T follicular helper cell (primary cell): ENCODE data around the gene PLD4.
"Not testable (repeated sequence)": the region's sequence is repeated elsewhere in the genome, so short reads cannot be mapped to it uniquely, and the experiment has no call there.

Experiments used
- DNase-seq: peaks from one replicate; pipeline ENCODE4 v3.0.0-alpha.2; 2020; ENCODE audit warnings: low read depth

The PLD4 gene

DNA sequence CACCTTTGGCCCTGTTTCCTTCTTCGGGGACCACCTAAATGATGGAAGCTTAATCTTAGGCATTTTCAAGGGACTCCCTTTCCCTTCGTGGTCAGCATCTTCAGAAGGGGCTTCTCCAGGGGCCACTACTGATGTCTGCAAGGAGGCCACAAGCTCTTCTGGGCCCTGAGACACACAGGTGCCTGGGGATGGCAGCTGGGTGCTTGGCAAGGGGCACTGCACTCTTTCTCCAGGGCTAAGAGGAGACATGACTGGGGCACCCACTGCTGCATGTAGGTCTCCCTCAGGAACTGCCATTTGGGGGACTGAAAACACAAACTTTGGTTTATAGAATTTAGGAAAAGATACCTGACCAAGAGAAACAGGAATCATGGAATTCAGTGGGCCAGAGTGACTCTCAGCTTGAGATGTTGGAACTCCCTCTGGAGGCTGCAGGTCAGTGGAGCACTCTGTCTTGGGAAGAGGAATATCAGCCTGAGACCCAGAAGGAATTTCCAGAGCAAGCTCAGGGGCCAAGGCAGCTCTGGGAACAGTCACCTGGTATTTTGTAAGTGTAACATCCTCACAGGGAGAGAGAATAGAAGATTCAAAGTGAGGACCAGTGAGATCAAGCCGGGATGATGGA is 16.0 kb downstream of the PLD4 start:
- DNase-seq, result no peak

DNA sequence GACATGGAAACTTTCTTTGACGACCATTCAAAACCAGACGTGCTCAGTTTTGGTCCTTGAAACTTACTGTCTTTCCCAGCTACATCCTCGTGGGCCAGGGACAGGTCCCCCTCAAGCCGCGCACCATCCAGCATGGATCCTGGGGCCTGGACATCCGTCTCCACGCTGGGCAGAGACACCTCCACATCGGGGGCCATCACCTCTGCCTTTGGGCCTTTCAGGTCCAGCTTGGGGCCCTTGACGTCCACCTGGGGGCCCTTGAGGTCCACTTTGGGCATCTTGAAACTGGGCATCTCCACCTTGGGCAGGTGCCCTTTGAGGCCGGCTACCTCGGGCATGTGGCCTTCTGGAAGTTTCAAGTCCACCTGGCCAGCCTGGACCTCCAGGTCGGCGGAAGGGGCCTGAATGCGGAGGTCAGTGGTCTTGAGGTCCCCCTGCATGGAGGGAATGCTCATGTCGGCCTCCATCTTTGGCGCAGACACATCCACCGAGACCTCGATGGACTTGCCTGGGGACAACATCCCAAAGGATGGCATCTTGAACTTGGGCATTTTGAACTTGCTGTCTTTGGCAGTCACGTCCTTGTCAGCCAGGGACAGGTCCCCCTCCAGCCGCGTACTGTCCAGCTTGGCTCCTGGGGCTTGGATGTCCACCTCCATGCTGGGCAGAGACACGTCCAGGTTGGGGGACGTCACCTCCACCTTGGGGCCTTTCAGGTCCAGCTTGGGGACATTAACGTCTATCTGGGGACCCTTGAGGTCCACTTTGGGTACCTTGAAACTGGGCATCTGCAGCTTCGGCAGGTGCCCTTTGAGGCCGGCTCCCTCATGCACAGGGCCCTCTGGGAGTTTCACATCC is 17.1 kb downstream of the PLD4 start:
- DNase-seq, result no peak

DNA sequence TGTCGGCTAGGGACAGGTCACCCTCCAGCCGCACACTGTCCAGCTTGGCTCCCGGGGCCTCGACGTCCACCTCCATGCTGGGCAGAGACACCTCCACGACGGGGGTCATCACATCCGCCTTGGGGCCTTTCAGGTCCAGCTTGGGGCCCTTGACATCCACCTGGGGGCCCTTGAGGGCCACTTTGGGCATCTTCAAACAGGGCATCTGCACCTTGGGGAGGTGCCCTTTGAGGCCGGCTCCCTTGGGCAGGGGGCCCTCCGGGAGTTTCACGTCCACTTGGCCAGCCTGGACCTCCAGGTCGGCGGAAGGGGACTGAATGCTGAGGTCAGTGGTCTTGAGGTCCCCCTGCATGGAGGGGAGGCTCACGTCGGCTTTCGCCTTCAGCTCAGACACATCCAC is 17.9 kb downstream of the PLD4 start:
- DNase-seq, result no peak

DNA sequence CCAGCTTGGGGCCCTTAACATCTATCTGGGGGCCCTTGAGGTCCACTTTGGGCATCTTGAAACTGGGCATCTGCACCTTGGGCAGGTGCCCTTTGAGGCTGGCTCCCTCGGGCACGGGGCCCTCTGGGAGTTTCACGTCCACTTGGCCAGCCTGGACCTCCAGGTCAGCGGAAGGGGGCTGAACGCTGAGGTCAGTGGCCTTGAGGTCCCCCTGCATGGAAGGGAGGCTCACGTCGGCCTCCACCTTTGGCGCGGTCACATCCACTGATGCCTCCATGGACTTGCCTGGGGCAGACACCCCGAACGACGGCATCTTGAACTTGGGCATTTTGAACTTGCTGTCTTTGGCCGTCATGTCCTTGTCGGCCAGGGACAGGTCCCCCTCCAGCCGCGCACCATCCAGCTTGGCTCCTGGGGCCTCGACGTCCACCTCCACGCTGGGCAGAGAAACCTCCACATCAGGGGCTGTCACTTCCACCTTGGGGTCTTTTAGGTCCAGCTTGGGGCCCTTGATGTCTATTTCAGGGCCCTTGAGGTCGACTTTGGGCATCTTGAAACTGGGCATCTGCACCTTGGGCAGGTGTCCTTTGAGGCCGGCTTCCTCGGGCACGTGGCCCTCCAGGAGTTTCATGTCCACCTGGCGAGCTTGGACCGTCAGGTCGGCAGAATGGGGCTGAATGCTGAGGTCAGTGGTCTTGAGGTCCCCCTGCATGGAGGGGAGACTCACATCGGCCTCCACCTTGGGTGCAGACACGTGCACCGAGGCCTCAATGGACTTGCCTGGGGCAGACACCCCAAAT is 18.7 kb downstream of the PLD4 start:
- not testable (repeated sequence) for DNase-seq

DNA sequence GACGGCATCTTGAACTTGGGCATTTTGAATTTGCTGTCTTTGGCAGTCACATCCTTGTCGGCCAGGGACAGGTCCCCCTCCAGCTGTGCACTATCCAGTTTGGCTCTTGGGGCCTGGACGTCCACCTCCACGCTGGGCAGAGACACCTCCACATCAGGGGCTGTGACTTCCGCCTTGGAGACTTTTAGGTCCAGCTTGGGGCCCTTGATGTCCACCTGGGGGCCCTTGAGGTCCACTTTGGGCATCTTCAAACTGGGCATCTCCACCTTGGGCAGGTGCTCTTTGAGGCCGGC is 19.3 kb downstream of the PLD4 start:
- not testable (repeated sequence) for DNase-seq

DNA sequence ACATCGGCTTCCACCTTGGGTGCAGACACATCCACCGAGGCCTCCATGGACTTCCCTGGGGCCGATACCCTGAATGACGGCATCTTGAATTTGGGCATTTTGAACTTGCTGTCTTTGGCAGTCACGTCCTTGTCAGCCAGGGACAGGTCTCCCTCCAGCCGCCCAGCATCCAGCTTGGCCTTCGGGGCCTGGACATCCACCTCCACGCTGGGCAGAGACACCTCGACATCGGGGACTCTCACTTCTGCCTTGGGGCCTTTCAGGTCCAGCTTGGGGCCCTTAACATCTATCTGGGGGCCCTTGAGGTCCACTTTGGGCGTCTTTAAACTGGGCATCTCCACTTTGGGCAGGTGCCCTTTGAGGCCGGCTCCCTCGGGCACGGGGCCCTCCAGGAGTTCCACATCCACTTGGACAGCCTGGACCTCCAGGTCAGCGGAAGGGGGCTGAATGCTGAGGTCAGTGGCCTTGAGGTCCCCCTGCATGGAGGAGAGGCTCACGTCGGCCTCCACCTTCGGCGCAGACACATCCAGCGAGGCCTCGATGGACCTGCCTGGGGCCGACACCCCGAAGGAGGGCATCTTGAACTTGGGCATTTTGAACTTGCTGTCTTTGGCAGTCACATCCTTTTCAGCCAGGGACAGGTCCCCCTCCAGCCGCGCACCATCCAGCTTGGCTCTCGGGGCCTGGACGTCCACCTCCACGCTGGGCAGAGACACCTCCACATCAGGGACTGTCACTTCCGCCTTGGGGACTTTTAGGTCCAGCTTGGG is 19.9 kb downstream of the PLD4 start:
- DNase-seq, result not testable (repeated sequence)

DNA sequence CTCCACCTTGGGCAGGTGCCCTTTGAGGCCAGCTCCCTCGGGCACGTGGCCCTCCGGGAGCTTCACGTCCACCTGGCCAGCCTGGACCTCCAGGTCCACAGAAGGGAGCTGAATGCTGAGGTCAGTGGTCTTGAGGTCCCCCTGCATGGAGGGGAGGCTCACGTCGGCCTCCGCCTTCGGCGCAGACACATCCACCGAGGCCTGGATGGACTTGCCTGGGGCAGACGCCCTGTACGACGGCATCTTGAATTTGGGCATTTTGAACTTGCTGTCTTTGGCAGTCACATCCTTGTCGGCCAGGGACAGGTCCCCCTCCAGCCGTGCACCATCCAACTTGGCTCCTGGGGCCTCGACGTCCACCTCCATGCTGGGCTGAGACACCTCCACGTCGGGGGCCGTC is 20.6 kb downstream of the PLD4 start:
- DNase-seq, result not testable (repeated sequence)

DNA sequence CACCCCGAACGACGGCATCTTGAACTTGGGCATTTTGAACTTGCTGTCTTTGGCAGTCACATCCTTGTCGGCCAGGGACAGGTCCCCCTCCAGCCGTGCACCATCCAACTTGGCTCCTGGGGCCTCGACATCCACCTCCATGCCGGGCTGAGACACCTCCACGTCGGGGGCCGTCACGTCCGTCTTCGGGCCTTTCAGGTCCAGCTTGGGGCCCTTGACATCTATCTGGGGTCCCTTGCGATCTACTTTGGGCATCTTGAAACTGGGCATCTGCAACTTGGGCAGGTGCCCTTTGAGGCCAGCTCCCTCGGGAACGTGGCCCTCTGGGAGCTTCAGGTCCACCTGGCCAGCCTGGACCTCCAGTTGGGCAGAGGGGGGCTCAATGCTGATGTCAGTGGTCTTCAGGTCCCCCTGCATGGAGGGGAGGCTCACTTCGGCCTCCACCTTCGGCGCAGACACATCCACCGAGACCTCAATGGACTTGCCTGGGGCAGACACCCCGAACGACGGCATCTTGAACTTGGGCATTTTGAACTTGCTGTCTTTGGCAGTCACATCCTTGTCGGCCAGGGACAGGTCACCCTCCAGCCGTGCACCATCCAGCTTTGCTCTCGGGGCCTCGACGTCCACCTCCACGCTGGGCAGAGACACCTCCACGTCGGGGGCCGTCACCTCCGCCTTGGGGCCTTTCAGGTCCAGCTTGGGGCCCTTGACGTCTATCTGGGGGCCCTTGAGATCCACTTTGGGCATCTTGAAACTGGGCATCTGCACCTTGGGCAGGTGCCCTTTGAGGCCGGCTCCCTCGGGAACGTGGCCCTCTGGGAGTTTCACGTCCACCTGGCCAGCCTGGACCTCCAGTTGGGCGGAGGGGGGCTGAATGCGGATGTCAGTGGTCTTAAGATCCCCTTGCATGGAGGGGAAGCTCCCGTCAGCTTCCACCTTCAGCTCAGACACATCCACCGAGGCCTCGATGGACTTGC is 21.6 kb downstream of the PLD4 start:
- not testable (repeated sequence) for DNase-seq

DNA sequence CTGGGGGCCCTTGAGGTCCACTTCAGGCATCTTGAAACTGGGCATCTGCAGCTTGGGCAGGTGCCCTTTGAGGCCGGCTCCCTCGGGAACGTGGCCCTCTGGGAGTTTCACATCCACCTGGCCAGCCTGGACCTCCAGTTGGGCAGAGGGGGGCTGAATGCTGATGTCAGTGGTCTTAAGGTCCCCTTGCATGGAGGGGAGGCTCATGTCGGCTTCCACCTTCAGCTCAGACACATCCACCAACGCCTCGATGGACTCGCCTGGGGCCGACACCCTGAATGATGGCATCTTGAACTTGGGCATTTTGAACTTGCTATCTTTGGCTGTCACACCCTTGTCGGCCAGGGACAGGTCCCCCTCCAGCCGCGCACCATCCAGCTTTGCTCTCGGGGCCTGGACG is 22.5 kb downstream of the PLD4 start:
- not testable (repeated sequence) for DNase-seq

DNA sequence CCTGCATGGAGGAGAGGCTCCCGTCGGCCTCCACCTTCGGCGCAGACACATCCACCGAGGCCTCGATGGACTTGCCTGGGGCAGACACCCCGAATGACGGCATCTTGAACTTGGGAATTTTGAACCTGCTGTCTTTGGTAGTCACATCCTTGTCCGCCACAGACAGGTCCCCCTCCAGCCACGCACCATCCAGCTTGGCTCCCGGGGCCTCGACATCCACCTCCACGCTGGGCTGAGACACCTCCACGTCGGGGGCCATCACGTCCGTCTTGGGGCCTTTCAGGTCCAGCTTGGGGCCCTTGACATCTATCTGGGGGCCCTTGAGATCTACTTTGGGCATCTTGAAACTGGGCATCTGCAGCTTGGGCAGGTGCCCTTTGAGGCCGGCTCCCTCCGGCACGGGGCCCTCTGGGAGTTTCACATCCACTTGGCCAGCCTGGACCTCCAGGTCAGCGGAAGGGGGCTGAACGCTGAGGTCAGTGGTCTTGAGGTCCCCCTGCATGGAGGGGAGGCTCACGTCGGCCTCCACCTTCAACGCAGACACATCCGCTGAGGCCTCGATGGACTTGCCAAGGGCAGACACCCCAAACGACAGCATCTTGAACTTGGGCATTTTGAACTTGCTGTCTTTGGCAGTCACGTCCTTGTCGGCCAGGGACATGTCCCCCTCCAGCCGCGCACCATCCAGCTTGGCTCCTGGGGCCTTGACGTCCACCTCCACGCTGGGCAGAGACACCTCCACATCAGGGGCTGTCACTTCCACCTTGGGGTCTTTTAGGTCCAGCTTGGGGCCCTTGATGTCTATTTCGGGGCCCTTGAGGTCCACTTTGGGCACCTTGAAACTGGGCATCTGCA is 23.4 kb downstream of the PLD4 start:
- DNase-seq, result not testable (repeated sequence)

DNA sequence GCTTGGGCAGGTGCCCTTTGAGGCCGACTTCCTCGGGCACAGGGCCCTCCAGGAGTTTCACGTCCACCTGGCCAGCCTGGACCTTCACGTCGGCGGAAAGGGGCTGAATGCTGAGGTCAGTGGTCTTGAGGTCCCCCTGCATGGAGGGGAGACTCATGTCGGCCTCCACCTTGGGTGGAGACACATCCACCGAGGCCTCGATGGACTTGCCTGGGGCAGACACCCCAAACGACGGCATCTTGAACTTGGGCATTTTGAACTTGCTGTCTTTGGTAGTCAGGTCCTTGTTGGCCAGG is 24.0 kb downstream of the PLD4 start:
- DNase-seq, result no peak

DNA sequence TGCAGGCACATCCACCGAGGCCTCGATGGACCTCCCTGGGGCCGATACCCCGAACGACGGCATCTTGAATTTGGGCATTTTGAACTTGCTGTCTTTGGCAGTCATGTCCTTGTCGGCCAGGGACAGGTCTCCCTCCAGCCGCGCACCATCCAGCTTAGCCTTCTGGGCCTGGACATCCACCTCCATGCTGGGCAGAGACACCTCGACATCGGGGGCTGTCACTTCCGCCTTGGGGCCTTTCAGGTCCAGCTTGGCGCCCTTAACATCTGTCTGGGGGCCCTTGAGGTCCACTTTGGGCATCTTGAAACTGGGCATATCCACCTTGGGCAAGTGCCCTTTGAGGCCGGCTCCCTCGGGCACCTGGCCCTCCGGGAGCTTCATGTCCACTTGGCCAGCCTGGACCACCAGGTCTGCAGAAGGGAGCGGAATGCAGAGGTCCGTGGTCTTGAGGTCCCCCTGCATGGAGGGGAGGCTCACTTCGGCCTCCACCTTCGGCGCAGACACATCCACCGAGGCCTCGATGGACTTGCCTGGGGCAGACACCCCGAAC is 24.8 kb downstream of the PLD4 start:
- DNase-seq, result not testable (repeated sequence)

DNA sequence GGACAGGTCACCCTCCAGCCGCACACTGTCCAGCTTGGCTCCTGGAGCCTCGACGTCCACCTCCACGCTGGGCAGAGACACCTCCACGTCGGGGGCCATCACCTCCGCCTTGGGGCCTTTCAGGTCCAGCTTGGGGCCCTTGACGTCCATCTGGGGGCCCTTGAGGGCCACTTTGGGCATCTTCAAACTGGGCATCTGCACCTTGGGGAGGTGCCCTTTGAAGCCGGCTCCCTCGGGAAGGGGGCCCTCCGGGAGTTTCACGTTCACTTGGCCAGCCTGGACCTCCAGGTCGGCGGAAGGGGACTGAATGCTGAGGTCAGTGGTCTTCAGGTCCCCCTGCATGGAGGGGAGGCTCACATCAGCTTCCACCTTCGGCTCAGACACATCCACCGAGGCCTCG is 25.3 kb downstream of the PLD4 start:
- no peak for DNase-seq

DNA sequence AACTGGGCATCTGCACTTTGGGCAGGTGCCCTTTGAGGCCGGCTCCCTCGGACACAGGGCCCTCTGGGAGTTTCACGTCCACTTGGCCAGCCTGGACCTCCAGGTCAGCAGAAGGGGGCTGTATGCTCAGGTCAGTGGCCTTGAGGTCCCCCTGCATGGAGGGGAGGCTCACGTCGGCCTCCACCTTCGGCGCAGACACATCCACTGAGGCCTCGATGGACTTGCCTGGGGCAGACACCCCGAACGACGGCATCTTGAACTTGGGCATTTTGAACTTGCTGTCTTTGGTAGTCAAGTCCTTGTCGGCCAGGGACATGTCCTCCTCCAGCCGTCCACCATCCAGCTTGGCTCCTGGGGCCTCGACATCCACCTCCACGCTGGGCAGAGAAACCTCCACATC is 26.0 kb downstream of the PLD4 start:
- DNase-seq, result not testable (repeated sequence)

DNA sequence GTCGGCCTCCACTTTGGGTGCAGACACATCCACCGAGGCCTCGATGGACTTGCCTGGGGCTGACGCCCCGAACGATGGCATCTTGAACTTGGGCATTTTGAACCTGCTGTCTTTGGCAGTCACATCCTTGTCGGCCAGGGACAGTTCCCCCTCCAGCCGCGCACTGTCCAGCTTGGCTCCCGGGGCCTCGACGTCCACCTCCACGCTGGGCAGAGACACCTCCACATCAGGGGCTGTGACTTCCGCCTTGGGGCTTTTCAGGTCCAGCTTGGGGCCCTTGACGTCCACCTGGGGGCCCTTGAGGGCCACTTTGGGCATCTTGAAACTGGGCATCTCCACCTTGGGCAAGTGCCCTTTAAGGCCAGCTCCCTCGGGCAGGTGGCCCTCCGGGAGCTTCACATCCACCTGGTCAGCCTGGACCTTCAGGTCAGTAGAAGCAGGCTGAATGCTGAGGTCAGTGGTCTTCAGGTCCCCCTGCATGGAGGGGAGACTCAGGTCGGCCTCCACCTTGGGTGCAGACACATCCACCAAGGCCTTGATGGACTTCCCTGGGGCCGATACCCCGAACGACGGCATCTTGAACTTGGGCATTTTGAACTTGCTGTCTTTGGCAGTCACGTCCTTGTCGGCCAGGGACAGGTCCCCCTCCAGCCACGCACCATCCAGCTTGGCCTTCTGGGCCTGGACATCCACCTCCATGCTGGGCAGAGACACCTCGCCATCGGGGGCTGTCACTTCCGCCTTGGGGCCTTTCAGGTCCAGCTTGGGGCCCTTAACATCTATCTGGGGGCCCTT is 27.4 kb downstream of the PLD4 start:
- not testable (repeated sequence) for DNase-seq

DNA sequence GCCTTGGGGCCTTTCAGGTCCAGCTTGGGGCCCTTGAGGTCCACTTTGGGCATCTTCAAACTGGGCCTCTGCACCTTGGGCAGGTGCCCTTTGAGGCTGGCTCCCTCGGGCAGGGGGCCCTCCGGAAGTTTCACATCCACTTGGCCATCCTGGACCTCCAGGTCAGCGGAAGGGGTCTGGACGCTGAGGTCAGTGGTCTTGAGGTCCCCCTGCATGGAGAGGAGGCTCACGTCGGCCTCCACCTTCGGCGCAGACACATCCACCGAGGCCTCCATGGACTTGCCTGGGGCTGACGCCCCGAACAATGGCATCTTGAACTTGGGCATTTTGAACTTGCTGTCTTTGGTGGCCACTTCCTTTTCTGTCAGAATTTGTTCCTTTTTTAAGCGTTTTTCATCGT is 28.4 kb downstream of the PLD4 start:
- DNase-seq, result no peak

DNA sequence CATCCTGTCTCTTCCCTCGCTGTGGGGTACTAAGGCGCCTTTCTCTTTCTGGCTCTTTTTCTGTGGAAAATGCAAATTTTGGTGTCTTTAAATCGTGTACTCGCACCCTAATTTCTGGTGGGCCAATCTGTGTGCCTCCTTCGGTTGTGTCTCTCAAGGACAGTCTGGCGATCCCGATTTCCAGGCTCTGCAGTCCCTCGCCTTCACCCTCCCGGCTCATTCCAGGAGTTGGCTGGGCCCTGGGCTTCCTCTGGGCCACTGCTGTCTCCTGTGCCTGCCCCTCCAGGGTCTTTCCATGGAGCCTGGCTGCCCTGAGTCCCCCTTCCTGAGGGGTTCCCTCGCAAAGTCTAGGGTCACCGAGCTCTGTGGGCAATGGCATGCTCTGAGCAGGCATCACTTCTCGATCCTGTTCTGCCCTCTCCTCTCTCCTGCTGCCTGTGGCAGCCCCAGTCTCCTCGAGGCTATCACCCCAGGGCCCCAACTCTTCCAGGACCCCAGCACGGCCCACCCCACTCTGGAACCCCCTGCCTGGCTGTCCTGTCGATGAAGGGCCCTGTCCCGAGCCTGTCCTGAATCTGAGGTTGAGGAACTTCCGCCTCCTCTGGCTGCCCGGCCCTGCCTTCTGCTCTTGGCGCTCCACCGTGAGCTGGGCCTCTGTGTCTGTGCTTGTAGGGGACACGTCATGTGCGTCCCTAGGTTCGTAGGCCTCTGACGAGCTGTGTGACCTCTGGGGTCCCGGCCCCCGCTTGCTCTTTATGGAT is 29.4 kb downstream of the PLD4 start:
- no peak for DNase-seq

DNA sequence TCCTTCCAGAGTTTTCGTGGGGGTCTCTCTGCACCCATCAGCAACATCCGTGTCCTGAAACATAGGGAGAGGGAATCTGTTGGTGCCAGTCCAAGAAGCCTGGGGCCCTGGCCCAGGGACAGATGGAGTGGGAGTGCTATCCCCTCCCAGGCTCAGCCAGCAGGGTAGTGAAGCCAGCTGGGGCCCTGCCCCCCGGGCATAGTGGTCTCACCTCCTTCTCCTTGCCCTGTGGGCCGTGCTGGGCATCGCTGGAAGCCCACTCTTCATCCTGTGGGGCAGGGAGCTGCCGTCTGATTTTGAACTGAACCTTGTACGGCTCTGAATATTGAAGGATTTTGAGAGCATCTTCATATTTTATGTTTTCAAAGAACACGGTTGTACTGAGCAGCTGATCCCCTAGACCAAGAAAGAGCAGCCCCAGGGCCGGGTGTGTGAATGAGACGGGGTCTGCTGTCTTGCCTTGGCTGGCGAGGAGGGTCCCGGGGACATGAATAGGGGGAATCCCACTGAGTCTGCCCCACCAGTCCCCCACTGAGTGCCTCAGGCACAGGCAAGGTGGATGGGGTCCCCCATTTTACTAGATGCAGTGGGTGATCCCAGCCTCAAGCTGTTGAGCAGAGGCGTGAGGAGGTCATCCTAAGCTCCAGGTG is 30.2 kb downstream of the PLD4 start:
- no peak for DNase-seq
